GM12864 (cell line): Measurements from ENCODE around the gene KRT7.
"Not testable (repeated sequence)": the region's sequence is repeated elsewhere in the genome, so short reads cannot be mapped to it uniquely, and the experiment has no call there.

ENCODE experiments used
- DNase-seq: peaks from one replicate; pipeline ENCODE4 v3.0.0-alpha.2; 2011; ENCODE audit warnings: low read depth
- H3K4me3 ChIP-seq: 2 replicates; pipeline ENCODE4 v1.5.1; 2011; ENCODE audit warnings: mild to moderate bottlenecking, low read depth, low read length, control low read depth
- CTCF ChIP-seq: IDR thresholded peaks from 2 replicates; pipeline ENCODE4 v1.5.1; 2011; ENCODE audit warnings: low read depth, mild to moderate bottlenecking, moderate library complexity, low read length, control low read depth, inconsistent platforms; ENCODE audit errors: missing control alignments

KRT7 gene

GRCh38 chr12:52235001-52235764 lies 2.1 kb downstream of the KRT7 start:
- TF ChIP-seq CTCF, result no peak
- H3K4me3 ChIP-seq, result no peak overlapping the region
- no peak for DNase-seq

DNA sequence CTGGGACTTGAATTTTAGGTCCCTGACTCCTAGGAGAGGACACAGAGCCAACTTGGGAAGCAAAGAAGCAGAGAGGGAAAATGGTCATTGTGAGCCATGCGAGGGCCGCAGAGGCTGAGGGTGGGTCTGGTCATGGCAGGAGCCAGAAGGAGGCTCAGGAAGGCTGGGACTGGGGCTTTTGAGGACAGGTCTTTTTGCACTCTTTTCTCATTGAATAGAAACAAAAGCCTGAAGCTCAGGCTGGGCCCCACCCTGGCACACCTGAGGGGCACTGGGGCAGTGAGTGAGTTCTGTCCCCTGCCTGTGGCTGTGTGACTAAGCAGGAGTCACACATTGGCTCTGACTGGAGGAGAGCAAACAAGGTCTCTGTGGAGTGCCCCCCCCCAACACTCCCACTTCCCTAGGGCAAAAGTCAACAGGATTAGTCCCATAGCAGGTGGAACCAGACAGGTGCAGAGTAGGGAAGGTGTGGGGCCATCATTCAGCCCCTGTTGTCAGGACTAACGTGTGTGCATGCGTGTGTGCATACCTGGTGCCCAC lies 2.8 kb downstream of the KRT7 start:
- DNase-seq, result no peak
- H3K4me3 ChIP-seq, result no peak overlapping the region
- TF ChIP-seq CTCF, result no peak

DNA sequence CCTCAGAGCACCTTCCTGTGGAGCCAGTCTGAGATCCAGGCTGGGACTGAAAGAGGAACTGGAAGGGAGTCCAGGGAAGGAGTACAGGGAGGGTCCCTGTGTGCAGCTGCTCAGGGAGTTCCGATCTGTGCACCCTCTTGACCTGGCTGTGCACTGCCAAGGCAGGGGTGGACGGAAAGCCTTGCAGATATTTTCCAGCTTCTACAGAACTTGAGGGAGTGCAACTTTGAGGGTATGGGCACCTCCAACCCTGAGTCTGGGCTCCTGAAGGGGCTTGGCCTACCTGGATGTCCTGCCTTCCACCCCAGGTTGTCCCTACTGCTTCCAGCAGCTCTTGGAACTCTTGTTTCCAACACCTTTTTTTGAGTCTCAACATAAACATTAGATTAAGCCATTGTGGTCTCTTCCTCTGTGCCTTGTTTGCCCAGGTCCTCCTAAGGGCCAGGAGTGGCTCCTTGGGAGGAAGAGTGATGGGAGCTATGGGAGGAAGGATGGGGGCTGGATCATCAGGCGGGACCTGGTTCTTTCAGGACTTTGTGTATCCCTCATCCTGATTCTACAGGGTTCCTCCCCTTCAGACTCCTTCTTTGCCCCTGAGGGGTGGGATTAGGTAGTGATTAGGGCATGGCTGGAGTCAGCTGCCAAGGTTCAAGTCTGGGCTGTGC lies 3.5 kb downstream of the KRT7 start:
- no peak for TF ChIP-seq CTCF
- no peak for DNase-seq
- H3K4me3 ChIP-seq, result no peak overlapping the region

DNA sequence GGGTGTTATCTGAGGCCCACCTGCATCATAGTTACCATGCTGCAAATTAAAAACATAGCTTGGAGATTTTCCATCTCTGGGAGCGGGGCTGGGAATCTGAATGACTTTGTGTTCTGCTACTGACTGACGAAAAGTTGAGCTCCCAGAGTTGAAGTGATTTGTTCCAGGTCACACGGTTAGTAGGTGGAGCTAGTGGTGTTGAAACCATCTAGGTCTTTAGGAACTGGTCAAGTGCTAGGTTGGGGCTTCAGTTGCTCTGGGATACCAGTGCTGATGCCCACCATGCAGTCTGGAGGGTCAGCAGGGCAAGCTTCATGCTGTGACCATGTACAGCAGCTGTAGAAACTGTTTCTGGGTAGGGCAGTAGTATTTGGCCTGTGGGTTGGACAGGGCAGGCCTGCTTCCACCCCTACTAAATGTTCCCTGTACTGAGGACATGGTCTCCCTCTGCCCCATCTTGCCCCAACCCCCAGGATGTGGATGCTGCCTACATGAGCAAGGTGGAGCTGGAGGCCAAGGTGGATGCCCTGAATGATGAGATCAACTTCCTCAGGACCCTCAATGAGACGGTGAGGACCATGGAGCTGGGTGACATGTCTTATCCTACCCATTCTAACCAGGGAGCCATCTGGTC lies 5.3 kb downstream of the KRT7 start:
- H3K4me3 ChIP-seq, result no peak overlapping the region
- DNase-seq, result no peak
- TF ChIP-seq CTCF, result no peak

- TF ChIP-seq CTCF, result no peak
- no peak overlapping the region for H3K4me3 ChIP-seq
- no peak for DNase-seq
Measured at GRCh38 chr12:52238916-52239646, 6.0 kb downstream of the KRT7 start.

DNA sequence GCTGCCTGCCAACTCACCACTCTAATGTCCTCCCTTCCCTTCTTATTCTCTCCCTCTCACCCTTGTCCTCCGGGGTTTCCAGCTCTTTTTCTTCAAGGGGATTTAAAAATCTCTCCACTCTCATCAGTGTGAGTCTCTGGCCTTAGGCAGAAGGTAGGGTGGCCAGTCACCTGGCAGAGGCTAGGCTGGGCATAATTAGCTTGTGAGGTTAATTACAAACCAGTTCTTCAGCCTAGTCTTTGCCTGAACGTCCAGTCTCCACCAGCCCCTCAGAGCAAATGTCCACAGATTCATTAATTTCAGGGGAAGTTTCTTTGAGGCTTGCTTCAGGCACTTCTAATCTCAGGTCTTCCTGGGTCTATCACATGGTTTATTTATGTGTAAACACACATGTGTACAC lies 6.7 kb downstream of the KRT7 start:
- H3K4me3 ChIP-seq, result no peak overlapping the region
- no peak for DNase-seq

DNA sequence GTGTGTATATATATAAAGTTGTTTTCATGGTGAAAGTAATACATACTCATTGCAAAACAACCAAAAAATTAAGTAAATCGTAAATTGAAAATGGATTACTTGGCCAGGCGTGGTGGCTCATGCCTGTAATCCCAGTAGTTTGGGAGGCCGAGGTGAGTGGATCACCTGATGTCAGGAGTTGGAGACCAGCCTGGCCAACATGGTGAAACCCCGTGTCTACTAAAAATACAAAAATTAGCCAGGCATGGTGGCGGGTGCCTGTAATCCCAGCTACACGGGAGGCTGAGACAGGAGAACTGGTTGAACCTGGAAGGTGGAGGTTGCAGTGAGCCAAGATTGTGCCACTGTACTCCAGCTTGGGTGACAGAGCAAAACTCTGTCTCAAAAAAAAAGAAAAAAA lies 7.2 kb downstream of the KRT7 start:
- not testable (repeated sequence) for DNase-seq, H3K4me3 ChIP-seq

More for the DNA sequence above, 6.7 kb downstream of the KRT7 start:
- no peak for TF ChIP-seq CTCF
